Endodermal cell (in vitro differentiated cells): ENCODE measurements around the gene RBM26. TPM values are rescaled to one million over a fixed set of nuclear protein-coding genes. Genes with fewer than 3 reads are reported as not detected.
A peak's percentile ranks its signal among the peaks of the same experiment; 100 is the strongest.

Experiments
- DNase-seq: peaks from one replicate; pipeline ENCODE4 v3.0.0-alpha.2; 2017
- H3K27ac ChIP-seq: 2 replicates; pipeline ENCODE4 v1.5.1; 2013; ENCODE audit warnings: mild to moderate bottlenecking, low read depth, low read length, moderate library complexity
- H3K27me3 ChIP-seq: 2 replicates; pipeline ENCODE4 v1.6.1; 2013; ENCODE audit warnings: mild to moderate bottlenecking, low read length, moderate library complexity; ENCODE audit not compliant: insufficient read depth, control insufficient read depth, poor library complexity, severe bottlenecking
- H3K36me3 ChIP-seq: 2 replicates; pipeline ENCODE4 v1.7.0; 2013; ENCODE audit warnings: mild to moderate bottlenecking, low read length, moderate library complexity; ENCODE audit not compliant: control insufficient read depth, insufficient read depth
- H3K4me1 ChIP-seq: one replicate; pipeline ENCODE4 v1.7.0; 2013; ENCODE audit warnings: low read length; ENCODE audit not compliant: control insufficient read depth, insufficient read depth
- H3K4me3 ChIP-seq: 2 replicates; pipeline ENCODE4 v1.5.1; 2013; ENCODE audit warnings: mild to moderate bottlenecking, low read length, moderate library complexity
- H3K9ac ChIP-seq: 2 replicates; pipeline ENCODE4 v1.6.1; 2013; ENCODE audit warnings: mild to moderate bottlenecking, low read length, moderate library complexity; ENCODE audit not compliant: poor library complexity, severe bottlenecking; ENCODE audit errors: extremely low read depth
- H3K9me3 ChIP-seq: 2 replicates; pipeline ENCODE4 v1.6.1; 2013; ENCODE audit warnings: mild to moderate bottlenecking, low read length, moderate library complexity; ENCODE audit not compliant: control insufficient read depth
- H3K27ac Mint-ChIP-seq: 2 replicates; pipeline ENCODE4 v1.8.0; 2020; ENCODE audit warnings: mixed read lengths
- H3K27me3 Mint-ChIP-seq: 2 replicates; pipeline ENCODE4 v1.8.0; 2021; ENCODE audit warnings: mild to moderate bottlenecking, mixed read lengths; ENCODE audit not compliant: insufficient read depth
- H3K36me3 Mint-ChIP-seq: 2 replicates; pipeline ENCODE4 v1.8.0; 2020; ENCODE audit warnings: low read depth, mixed read lengths
- H3K4me1 Mint-ChIP-seq: 2 replicates; pipeline ENCODE4 v1.8.0; 2020; ENCODE audit warnings: mixed read lengths
- H3K4me3 Mint-ChIP-seq: 2 replicates; pipeline ENCODE4 v1.8.0; 2020; ENCODE audit warnings: mild to moderate bottlenecking, moderate library complexity, mixed read lengths
- H3K9me3 Mint-ChIP-seq: 2 replicates; pipeline ENCODE4 v1.8.0; 2020; ENCODE audit warnings: mild to moderate bottlenecking, mixed read lengths
- WGBS, 2 experiments: methylation state at CpG; one replicate each; pipeline versions ENCODE4 v1.1.5 to v1.1.7; 2013; ENCODE audit warnings: missing lambda C conversion rate in 2 of 2, mixed read lengths in 1 of 2; ENCODE audit not compliant: insufficient coverage in 1 of 2, insufficient read length in 1 of 2; 5-methylcytosine and 5-hydroxymethylcytosine counted together
- total RNA-seq, 2 donors: library from RNA; stranded (reverse); fragmentation: NEBNext Ultra II Directional in 1 of 2; extraction: Animal tissue kit (Norgen Biotek cat#: 25700) in 1 of 2; gene quantifications; 2 replicates in 1 of 2; 3 replicates in 1 of 2; pipeline ENCODE4 v1.2.1, GENCODE V29; 2021
- TF ChIP-seq, protein P1 (sequence below): fragments of 200-600 bp; sonication (generic); conservative IDR thresholded peaks from 2 replicates; pipeline ENCODE4 v1.5.0; 2021; ENCODE audit warnings: antibody characterized with exemption, mild to moderate bottlenecking

RBM26 gene
- total RNA-seq, 2 donors from 2014 or later: 65.0 to 81.7 TPM

DNA sequence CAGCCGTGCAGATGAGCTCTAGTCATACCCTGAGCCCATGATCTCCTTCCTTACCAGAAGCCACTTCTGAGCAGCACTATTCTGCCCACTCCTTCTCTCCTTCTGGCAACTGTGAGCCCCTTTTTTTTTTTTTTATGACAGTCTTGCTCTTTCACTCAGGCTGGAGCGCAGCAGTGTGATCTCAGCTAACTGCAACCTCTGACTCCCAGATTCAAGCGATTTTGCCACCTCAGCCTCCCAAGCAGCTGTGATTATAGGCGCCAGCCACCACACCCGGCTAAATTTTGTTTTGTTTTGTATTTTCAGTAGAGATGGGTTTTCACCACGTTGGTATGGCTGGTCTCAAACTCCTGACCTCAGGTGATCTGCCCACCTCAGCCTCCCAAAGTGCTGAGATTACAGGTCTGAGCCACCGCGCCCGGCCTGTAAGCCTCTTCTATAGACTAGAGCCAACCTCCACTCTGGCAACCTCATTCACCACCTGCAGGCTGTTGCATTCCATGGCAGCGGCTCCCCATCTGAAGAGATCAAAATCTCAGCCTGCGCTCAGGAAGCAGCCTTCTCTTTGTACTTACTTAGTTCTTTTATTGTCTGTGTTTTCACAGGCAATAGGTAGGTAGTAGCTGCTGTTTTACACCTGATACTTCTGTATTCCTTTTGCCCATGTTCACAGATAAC is 40.1 kb upstream of the RBM26 start:
- no peak overlapping the region for H3K27ac ChIP-seq
- WGBS, 2 experiments: 81 to 90% methylated on average over 7 to 11 of the region's 11 CpGs
- no peaks in the 10 kb centered on the region for H3K9me3 ChIP-seq
- DNase-seq: peak; percentile 80
- Mint-ChIP-seq H3K4me3 (no peak overlapping the region), H3K27ac (no peak overlapping the region), H3K9me3 (no peaks in the 10 kb centered on the region), H3K4me1 (peaks cover 23% of the 10 kb centered on the region), H3K36me3 (no peaks in the 10 kb centered on the region), H3K27me3 (peaks cover 58% of the 10 kb centered on the region)
- no peak overlapping the region for H3K9ac ChIP-seq
- TF ChIP-seq, protein P1, sequence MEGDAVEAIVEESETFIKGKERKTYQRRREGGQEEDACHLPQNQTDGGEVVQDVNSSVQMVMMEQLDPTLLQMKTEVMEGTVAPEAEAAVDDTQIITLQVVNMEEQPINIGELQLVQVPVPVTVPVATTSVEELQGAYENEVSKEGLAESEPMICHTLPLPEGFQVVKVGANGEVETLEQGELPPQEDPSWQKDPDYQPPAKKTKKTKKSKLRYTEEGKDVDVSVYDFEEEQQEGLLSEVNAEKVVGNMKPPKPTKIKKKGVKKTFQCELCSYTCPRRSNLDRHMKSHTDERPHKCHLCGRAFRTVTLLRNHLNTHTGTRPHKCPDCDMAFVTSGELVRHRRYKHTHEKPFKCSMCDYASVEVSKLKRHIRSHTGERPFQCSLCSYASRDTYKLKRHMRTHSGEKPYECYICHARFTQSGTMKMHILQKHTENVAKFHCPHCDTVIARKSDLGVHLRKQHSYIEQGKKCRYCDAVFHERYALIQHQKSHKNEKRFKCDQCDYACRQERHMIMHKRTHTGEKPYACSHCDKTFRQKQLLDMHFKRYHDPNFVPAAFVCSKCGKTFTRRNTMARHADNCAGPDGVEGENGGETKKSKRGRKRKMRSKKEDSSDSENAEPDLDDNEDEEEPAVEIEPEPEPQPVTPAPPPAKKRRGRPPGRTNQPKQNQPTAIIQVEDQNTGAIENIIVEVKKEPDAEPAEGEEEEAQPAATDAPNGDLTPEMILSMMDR: peak; percentile 46
- no peaks in the 10 kb centered on the region for H3K4me1 ChIP-seq
- H3K36me3 ChIP-seq: no peaks in the 10 kb centered on the region
- H3K4me3 ChIP-seq: no peak overlapping the region
- peaks cover 9% of the 10 kb centered on the region for H3K27me3 ChIP-seq

DNA sequence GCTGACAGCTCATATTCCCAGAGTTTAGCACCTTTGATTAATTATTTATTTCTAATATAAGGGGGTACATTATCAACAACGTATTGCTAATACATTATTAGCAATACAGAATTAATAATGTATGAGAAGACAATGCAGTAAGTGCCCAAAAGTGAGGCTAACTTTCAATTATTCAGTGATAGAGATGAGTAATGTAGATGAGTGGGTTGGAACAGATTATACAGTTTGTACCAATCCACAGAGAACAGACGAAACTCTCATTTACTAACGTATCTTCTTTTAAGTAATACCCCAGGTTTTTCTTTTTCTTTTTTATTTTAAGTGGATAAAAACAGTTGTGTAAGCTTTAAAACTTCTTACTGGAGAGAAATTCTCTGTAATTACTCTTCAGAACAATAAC is 36.7 kb upstream of the RBM26 start:
- TF ChIP-seq, protein P1: no peak
- H3K9me3 Mint-ChIP-seq: no peaks in the 10 kb centered on the region
- H3K4me1 Mint-ChIP-seq: peaks cover 21% of the 10 kb centered on the region
- H3K27ac Mint-ChIP-seq: no peak overlapping the region
- no peaks in the 10 kb centered on the region for H3K9me3 ChIP-seq
- no CpG with 5 or more reads among the region's 3 CpGs for WGBS, 2 experiments
- no peak overlapping the region for H3K9ac ChIP-seq
- no peak overlapping the region for H3K4me3 Mint-ChIP-seq
- no peaks in the 10 kb centered on the region for H3K4me1 ChIP-seq
- DNase-seq: no peak
- no peaks in the 10 kb centered on the region for H3K27me3 ChIP-seq
- no peaks in the 10 kb centered on the region for H3K36me3 ChIP-seq
- H3K36me3 Mint-ChIP-seq: no peaks in the 10 kb centered on the region
- peaks cover 37% of the 10 kb centered on the region for H3K27me3 Mint-ChIP-seq
- H3K27ac ChIP-seq: no peak overlapping the region
- H3K4me3 ChIP-seq: no peak overlapping the region

DNA sequence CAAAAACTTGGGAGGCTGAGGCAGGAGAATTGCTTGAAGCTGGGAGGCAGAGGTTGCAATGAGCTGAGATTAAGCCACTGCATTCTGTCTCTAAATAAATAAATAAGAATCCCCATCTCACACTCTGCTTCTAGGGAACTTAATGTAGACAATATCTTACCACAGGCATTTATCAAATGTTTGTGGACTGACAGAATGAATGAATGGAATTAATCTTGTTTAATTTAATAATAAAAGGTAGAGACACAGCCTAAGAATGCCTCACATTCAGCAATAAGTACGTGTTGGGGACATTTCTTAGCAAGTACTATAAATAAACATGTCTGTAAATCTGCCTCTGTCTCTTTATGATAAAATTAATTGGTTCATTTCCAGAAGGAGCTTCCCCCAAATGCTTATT is 36.2 kb upstream of the RBM26 start:
- Mint-ChIP-seq H3K4me3 (no peak overlapping the region), H3K36me3 (no peaks in the 10 kb centered on the region), H3K9me3 (no peaks in the 10 kb centered on the region), H3K4me1 (peaks cover 16% of the 10 kb centered on the region), H3K27me3 (peaks cover 34% of the 10 kb centered on the region), H3K27ac (no peak overlapping the region)
- H3K9ac ChIP-seq: no peak overlapping the region
- no peaks in the 10 kb centered on the region for H3K9me3 ChIP-seq
- H3K27me3 ChIP-seq: no peaks in the 10 kb centered on the region
- no peak overlapping the region for H3K27ac ChIP-seq
- TF ChIP-seq, protein P1: no peak
- WGBS, 2 experiments: 80% methylated on average over 1 of the region's 1 CpG; no CpG with 5 or more reads in 1 of the 2 experiments
- no peaks in the 10 kb centered on the region for H3K4me1 ChIP-seq
- DNase-seq: no peak
- no peaks in the 10 kb centered on the region for H3K36me3 ChIP-seq
- H3K4me3 ChIP-seq: no peak overlapping the region
